ENCODE data around the gene MTURN.

DNA sequence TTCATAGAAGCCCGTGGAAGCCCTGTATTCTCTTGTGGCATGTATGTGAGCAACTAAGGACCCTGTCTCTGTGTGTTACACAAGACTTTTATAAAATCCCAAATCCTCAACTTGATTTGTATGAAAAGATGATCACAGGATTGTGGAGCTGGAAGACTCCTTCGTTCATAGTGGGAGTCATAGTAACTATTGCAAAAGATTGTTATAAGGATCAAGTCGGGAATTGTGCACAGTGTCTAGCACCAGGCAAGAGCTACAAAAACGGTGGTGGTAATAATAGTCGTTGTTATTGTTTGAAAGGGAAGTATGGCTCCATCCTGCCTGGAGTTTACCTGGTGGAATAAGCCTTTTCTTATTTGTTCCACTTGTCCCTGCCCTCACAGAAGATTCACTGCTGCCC lies 42.8 kb upstream of the MTURN start:
- TF ChIP-seq CTCF (IDR thresholded peaks at IDR 0.05) (no peak), POLR2A (IDR thresholded peaks at IDR 0.05) (no peak)
